ENCODE data around the gene CDKL5. TPM values are rescaled to one million over a fixed set of nuclear protein-coding genes. Genes with fewer than 3 reads are reported as not detected.
A peak's percentile ranks its signal among the peaks of the same experiment; 100 is the strongest.

The CDKL5 gene
- polyA plus RNA-seq, 5 donors: 7.8 to 14.9 (median 12.3) TPM

DNA sequence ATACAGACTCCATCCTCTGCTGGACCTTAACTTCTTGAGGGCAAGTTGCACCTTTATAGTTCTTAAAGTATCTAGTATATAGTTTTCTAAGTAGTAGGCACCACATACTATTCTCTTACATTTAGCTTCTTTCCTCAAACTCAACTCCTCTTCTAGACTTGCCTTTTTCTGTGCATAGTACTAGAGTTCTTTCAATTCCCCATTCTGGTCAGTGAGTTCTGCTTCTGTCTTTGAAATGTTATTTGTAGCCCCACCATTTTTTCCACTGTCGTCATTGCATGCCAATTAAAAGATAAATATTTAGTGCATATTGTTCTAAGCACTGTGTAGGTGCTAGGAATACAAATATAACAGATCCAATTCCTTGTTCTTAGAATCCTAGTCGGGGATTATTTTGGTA lies 31.6 kb downstream of the CDKL5 start:
- DNase-seq: no peak

DNA sequence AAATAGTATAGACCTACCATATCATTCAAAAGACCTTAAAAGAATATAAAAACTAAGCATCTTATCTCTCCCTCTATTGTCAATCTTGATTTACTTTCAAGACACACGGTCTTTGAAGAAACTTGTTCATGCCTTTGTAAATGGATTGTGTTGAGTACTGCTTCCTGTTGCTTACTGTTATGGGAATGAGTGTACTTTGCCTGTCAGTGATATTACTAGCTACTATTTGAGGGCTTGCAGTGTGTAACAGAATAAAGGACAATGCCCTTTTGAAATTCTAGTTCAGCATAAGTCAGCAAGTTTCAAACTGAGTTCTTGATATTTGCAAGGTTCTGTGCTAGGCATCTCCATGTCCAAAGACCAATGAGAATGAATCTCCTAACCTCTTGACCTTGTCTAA lies 36.0 kb downstream of the CDKL5 start:
- DNase-seq: no peak

DNA sequence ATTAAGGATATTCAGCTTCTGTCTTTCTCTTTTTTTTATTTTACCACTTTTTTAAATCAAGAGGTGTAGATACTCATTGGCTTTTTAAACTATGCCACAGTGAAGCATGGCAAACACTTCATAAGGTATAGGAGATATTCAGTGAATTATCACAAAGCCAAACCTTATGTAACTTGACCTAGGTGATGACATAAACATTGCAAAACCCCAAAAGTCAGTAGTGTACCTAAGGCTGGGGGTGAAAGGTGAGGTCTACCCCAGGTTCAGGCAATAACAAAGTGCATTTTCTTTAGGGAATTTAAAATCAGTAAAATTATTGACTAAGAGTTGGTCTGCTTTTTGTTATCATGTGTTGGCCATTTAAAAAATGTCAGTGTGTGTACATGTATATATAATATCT lies 39.1 kb downstream of the CDKL5 start:
- no peak for DNase-seq

DNA sequence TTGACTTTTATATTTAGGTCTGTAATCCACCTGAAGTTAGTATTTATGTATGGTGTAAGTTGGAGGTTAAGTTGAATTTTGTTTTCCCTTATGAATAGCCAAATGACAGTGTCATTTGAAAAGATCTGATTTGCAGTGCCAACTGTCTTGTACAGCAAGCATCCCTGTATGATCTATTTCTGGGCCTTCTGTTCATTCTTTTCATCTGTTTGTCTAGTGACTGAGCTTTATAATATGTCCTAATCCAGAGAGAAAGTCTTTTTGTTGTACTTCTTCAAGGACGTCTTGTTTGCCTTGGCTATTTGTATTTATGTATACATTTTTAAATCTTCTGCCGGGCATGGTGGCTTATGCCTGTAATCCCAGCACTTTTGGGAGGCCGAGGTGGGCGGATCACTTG lies 39.6 kb downstream of the CDKL5 start:
- no peak for DNase-seq

DNA sequence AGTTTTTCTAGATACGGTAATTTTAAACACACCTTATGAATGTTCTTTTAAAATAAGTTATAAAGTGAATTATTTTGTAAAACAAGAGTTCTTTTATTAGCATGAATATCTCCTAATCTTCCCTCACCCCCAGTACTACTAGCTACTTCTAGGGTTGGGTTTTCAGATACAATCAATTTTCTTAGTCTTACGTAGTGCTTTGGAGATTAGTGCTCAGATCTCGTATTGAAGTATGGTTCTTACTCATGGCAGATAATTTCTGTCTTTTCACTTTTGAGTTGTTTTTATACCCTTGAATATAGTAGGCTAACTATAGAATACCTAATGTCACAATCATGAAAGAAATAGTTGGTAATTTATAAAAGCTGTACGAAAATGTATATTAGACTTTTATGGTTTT lies 43.2 kb downstream of the CDKL5 start:
- no peak for DNase-seq

DNA sequence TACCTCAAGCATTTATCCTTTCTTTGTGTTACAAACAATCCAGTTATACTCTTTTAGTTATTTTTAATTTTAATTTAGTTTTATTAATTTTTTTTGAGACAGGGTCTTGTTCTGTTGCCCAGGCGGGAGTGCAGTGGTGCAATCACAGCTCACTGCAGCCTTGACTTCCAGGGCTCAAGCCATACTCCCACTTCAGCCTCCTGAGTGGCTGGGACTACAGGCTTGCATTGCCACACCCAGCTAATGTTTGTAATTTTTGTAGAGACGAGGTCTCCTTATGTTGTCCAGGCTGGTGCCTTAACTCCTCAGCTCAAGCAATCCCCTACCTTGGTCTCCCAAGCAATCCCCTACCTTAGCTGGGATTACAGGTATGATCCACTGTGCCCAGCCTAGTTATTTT lies 45.9 kb downstream of the CDKL5 start:
- no peak for DNase-seq

DNA sequence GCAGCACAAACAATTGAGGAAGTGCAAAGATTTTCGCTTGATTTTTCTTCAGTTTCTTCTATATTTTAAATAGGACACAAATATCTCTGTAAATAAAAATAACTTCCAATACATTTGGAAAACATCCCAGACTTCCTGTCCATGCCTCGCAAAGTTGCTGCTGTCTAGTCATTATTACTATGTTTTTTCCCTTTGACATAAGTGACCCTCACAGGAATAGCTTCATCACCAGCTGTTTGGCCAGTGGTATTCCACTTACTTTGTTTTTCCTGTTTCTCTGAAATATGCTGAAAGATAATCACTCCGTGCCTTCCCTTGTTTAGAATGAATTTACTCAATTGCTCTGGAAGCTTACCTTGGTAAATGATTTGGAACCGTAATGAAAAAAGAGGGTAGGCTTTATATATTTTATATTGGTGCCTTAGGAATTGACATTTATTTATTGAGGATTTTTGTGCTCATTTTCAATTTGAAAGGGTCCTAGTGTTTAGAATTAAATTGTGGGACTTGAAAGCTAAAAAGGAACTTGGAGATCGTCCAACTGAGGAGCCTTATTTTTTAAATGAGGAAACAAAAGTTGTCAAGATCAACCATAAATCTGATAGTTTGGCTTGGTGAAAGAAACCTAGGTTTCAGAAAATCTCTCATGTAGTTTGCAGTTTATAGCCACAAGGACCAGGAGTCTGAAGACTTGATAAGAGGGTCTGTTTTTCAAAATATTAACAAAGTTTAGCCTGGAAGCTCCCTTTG lies 65.6 kb downstream of the CDKL5 start:
- peak in 1 of 2 donors; percentile 2 for DNase-seq

DNA sequence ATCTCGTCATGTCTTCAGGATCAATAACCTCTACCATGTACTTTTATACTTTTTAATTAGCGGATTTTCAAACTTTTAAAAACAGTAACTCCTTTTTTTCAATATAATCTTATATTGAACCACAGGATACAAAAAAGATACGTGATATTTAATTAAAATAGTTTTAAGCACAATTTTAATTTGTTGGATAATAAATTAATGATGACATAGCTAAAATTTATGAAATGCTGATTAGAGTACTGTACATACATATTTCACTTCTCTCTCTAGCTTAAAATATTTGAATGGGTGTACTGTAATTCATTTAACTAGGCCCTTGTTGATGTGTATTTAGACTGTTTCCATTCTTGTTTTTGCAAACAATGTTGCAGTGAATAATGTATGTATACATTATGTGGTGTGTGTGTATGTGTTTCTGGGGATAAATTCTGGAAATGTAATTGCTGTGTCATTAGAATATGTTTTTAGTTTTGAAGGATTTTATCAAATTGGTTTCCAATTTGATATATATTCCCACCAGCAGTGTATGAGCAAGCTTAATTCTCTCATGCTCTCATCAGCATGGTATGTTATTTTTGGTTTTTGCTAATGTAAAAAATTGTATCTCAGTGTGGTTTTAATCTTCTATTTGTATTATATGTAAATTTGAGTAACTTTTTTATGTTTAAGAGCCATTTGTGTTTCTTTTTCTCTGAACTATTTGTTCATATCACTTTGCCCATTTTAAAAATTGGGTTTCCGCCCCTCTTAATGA lies 66.4 kb downstream of the CDKL5 start:
- no peak for DNase-seq

DNA sequence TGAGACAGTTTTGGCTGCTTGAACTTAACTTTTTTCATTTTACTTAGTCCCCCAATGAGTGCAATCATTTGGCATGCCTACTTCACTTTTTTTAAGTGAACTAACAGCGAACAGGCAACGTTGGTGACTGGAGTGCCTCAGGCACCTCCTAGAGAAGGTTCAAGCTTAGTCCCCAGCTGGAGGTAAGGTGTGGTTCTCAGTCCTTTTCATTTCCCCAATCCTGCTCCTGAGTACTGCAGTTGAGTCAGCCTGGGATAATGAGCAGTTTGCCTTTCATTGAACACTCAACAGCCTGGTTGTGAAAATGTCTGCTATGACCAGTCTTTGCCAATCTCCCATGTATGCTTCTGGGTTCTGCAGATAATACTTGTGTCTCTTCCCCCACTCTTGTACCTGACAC lies 109.5 kb downstream of the CDKL5 start:
- no peak for DNase-seq

DNA sequence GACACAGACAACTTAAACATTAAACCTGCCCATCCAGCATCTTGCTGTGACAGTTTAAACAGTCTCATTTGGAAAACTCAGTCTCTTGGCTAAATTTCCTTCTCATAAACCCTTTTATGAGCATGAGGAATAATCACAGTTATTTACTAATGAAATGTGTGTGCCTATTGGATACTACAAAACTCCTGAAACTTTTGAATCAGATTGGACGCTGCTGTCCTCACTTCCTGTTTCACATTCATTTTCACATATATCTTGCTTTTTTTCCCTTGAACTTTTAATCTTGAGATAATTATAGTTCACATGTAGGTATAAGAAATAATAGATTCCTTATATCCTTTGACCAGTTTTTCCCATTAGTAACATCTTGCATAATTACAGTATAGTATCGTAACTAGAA lies 111.7 kb downstream of the CDKL5 start:
- no peak for DNase-seq

DNA sequence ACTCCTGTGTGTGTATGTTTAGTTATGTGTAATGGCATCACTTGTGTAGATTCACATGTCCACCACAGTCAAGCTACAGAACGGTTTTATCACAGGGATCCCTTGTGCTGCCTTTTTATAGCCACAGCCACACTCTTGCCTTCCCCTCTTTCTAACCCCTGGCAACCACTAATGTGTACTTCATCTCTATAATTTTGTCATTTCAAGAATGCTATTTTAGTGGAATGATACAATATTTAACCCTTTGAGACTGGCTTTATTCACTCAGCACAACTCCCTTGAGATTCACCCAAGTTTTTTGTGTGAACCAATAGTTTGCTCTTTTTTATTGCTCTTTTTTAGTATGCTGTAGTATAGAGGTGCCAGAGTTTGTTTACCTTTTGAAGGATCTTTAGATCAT lies 112.1 kb downstream of the CDKL5 start:
- DNase-seq: no peak

DNA sequence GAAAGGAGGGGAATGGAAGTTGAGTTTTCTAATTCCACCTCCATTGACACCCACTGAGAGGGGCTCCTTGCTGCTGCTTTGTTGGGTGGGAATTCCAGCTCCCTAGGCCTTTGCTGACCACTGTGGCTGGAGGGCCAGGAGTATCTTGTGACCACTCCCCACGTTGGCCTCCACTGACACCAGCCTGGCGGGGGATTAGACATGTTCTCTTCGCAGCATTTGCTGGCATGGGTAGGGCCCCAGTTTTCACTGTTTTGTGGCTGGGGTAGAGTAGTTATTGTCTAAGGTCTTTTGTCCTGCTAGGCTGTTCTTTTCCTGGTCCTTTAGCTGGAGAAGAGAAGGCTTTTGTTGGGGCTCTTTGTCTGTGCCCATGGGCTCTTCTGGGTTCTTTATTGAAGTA lies 116.7 kb downstream of the CDKL5 start:
- no peak for DNase-seq

DNA sequence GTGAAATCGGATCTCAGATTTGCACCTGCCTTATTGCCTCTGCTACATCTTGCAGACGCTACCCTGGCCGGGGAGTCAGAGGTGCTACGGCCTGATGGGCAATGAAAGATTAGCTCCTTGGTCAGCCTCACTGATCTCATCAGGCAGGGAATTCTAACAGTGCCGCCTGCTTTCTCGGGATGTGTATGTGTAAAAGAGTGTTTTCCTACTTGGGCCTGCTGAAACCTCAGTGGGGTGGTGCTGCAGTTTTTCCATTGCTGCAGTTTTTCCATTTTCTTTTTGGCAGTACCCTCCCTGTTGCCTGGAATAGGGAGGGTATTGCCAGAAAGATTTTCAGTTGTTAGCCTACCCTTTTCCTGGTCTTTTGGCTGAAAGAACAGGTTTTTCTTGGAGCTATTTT lies 117.5 kb downstream of the CDKL5 start:
- no peak for DNase-seq

DNA sequence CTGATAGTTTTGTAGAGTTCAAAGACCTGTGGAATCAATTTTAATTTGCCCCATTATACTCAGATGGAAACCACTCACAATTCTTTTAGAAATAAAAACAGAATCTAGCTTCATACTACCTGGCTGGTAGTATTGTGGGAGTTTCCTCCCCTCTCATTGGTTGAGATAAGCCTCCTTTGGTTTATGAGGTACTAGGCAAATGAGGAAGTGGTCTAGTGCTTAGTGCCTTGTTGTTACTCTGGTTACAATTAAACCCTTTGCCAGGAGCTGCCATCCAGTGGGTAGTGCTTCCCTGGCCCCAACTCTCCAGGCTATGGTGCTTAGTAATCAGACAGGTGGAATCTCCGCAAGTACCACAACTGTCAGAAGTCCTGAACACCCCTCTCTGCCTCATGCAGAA lies 118.3 kb downstream of the CDKL5 start:
- no peak for DNase-seq

DNA sequence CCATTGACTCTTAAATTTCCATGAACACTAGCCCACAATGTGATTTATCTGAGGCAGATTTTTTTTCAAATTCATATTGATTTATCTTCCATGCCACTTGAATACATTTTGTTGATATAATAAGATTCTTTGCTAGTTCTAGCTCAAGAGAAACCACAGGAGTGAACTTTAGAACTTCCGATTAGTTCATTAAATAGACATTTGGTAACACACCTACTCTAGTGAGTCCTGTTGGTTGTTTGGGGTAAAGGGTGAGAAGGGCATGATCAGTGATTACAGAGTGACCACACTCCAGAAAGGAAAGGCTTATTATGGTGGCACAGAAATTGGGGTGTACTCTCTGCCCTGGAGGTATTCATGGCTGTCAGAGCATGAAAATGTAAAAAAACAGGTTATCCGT lies 120.4 kb downstream of the CDKL5 start:
- no peak for DNase-seq

DNA sequence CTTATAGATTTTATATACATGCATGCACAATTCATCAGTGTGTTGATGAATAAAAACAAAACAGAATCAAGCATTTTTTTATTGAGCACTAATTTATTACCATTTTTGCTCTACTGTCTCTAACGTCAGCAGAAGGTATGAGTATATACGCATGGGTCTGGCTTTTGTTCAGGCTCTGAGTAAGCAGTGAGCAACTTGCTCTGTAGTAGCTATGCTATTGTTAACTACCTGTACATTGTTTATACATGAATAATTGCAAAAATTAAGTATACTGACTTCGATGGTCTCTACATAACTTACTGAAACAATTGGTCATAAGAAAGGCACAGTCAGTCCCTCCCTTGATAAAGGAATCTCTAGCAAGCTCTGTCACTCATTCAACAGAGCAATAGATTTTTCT lies 123.6 kb downstream of the CDKL5 start:
- no peak for DNase-seq

DNA sequence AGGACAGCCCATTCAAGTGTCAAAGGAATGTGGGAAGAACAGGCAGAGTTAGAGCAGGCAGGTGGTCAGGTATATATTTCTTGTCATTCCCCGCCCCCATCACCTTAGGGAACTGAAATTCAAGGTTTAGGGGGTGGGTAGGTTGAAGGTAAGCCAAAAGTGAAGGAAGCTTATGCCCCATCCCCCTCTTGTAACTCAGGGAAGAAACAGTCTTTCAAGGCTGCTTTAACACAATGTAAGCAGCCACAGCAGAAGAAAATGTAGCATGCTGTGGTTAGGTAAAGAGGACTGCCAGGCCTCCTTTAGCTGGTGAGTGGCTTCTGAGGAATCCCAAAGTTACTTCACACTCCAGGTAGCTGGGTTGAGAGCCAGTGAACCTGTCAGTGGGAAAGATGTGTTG lies 124.2 kb downstream of the CDKL5 start:
- DNase-seq: no peak

DNA sequence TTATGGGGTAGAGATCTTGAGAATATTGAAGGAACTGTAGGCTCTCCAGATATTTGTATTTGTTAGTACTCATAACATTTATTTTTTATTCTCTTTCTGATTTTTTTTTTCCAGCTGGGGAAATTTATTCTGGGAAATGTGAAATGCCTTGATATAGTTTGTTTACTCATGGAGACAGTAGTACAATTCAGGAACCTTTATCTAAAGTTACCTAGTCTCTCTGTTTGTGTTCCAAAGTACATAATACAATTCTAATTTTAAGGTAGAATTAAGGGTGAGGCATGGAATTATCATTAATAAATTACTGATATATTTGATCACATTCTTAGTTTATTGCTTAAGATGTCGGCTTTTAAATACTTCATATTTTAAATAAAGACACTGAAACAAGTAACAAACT lies 132.5 kb downstream of the CDKL5 start:
- no peak for DNase-seq

DNA sequence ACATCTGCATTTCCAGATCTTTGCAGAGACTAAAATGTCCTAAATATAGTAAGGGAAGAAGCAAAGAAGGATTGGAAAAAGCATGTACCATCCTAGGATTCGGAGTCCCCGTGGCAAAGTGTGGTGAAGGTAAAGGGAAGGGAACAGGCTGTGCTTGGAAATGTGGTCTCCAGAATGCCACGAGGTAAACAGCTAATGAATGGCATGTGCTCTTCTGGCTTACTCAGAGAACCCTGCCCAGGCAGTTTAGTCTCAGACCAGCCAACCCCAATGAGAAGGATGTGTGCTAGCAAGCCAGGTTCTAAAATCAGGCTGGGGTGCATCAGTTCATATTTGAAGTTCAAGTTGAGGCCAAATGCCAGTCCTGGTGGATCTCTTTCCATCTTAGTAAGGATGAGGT lies 133.4 kb downstream of the CDKL5 start:
- DNase-seq: no peak

DNA sequence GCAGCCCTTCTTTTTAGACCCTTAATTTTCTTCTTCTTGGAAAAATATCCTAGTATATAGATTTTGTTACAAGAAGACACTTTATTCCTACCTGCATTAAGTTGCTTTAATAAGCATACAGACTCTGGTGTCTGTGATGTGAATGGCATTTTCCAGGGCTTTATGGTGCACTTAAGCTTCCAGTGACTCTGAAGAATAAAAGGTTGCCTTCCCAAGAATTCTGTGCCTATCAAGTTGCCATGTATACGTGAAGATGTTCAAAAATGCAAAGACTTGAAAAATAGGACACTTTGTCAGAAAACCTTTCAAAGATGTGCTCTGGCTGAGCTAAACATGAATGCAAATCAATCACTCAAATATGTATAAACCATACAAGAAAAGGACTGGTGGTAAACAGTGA lies 135.6 kb downstream of the CDKL5 start:
- no peak for DNase-seq

DNA sequence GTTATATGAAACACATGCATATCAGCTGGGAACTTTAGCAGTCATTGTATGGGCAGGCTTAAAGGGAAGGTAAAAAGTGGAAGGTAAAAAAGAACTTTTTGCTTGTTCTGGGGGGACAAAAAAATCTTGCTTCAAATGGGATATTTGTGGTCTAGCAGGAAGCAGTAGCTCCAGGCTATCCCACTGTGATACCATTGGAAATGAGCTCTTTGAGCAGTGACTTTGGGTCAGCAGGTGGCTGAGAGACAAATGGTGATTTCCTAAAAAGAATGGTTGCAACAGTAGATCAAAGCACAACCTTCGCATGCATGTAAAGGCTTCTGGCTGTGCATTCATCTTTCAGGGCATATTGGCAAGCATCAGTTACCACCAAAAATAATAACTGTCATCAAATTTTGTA lies 140.3 kb downstream of the CDKL5 start:
- no peak for DNase-seq

DNA sequence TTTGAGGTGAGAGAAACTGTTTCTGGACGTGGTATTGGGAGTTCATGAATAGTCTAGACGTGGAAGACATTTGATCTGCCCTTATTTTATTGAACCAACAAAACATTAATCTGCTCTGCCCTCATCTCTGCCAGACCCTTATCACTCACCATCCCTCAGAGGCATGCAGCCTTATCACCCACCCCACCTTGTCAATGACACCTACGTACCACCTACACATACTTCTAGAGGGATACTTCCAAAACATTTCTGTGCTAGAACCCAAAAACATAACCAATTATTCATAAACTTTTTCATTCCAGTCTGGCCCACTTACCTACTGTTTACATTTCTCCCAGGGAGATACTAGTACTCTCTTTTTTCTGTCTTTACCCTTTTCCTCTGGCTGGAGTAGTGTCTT lies 141.3 kb downstream of the CDKL5 start:
- DNase-seq: no peak

DNA sequence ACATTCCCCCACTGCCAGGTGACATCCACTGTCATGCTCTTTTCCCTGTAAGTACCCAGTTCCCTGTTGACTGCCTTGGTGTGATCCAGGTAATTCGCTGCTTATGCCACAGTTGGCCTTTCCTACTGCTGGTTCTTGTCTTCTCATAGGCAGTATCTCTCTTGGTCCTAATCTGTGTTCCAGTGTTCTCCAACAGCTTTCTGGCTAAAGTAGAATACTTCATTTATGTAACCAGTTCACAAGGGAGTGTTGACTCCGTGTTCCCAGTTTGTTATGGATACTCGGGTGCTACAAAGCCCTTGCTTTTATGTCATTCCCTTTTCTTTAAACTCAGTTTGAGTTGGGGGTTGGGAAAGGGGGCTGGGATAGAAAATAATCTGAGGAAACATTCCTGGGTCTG lies 148.1 kb downstream of the CDKL5 start:
- no peak for DNase-seq

DNA sequence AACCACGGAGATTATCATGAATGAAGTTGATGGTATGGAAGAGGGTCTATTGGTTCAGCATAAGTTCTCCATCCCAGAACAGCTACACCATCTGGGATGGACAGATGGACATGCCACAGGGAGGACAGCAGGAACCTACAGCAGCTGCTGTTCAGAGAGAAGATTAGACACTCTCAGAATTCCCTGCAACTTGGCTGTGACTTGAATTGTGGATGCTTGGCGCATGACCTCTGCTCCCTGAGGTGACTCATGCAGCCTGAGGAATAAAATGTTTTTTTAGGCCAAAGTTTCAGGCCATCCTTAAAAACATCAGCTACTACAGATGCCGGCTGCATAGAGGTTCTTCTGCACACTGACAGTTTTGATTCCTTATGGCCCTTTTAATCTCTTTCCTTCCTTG lies 149.2 kb downstream of the CDKL5 start:
- DNase-seq: no peak

All from right lung (tissue), 5 donors.